HG03575 (cell line): ENCODE data around the gene SH3BGR.
"Not testable (repeated sequence)": the region's sequence is repeated elsewhere in the genome, so short reads cannot be mapped to it uniquely, and the experiment has no call there.

Experiments used
- ATAC-seq: cut with Tn5 transposase; IDR thresholded peaks from one replicate; pipeline ENCODE4 v1.9.1; 2021; ENCODE audit not compliant: unreplicated experiment, insufficient number of reproducible peaks, low FRiP score; ENCODE audit errors: extremely low read depth

SH3BGR gene

GRCh38 chr21:39533545-39534380, 82.0 kb downstream of the SH3BGR start:
- ATAC-seq: no peak

- ATAC-seq: no peak
Observed at GRCh38 chr21:39535646-39536437, 84.1 kb downstream of the SH3BGR start.

- no peak for ATAC-seq
Observed at GRCh38 chr21:39536835-39537234, 85.1 kb downstream of the SH3BGR start.

- no peak for ATAC-seq
Observed at GRCh38 chr21:39537571-39537970, 85.8 kb downstream of the SH3BGR start.

- no peak for ATAC-seq
Observed at GRCh38 chr21:39538453-39539042, 86.8 kb downstream of the SH3BGR start.

GRCh38 chr21:39540367-39540766, 88.6 kb downstream of the SH3BGR start:
- not testable (repeated sequence) for ATAC-seq

- no peak for ATAC-seq
Observed at GRCh38 chr21:39542736-39543135, 91.0 kb downstream of the SH3BGR start.

- no peak for ATAC-seq
Observed at GRCh38 chr21:39546522-39546921, 94.8 kb downstream of the SH3BGR start.

- ATAC-seq: no peak
Observed at GRCh38 chr21:39552856-39553255, 101.1 kb downstream of the SH3BGR start.

- no peak for ATAC-seq
Observed at GRCh38 chr21:39553331-39553730, 101.6 kb downstream of the SH3BGR start.

GRCh38 chr21:39555911-39556590, 104.3 kb downstream of the SH3BGR start:
- no peak for ATAC-seq

- ATAC-seq: no peak
Observed at GRCh38 chr21:39559511-39559910, 107.7 kb downstream of the SH3BGR start.

GRCh38 chr21:39561140-39561539, 109.4 kb downstream of the SH3BGR start:
- ATAC-seq: no peak

- ATAC-seq: no peak
Observed at GRCh38 chr21:39562791-39563770, 111.3 kb downstream of the SH3BGR start.

- no peak for ATAC-seq
Observed at GRCh38 chr21:39564200-39564599, 112.4 kb downstream of the SH3BGR start.
